ENCODE results near the gene BUB3.

Gene BUB3

GRCh38 chr10:123204127-123204461 is 49.9 kb downstream of the BUB3 start:
- no peak for DNase-seq (ENCODE audit: low spot score)

- no peak for DNase-seq (ENCODE audit: low spot score)
Measured at GRCh38 chr10:123205041-123205440, 50.8 kb downstream of the BUB3 start.

GRCh38 chr10:123212063-123212462 is 57.9 kb downstream of the BUB3 start:
- no peak for DNase-seq (ENCODE audit: low spot score)

GRCh38 chr10:123212640-123213039 is 58.4 kb downstream of the BUB3 start:
- DNase-seq (ENCODE audit: low spot score), result no peak

- DNase-seq (ENCODE audit: low spot score), result no peak
Measured at GRCh38 chr10:123213192-123213591, 59.0 kb downstream of the BUB3 start.
